Mesodermal cell (in vitro differentiated cells): ENCODE measurements around the gene INAVA.
"Not testable (repeated sequence)": the region's sequence is repeated elsewhere in the genome, so short reads cannot be mapped to it uniquely, and the experiment has no call there.

ENCODE experiments used
- H3K27ac ChIP-seq: 2 replicates; pipeline ENCODE4 v1.7.0; 2013; ENCODE audit warnings: mild to moderate bottlenecking, low read depth, low read length, moderate library complexity; ENCODE audit not compliant: severe bottlenecking
- H3K36me3 ChIP-seq: 2 replicates; pipeline ENCODE4 v1.7.1; 2013; ENCODE audit warnings: mild to moderate bottlenecking, low read length, moderate library complexity; ENCODE audit not compliant: control insufficient read depth, insufficient read depth
- H3K4me1 ChIP-seq: one replicate; pipeline ENCODE4 v1.7.1; 2013; ENCODE audit warnings: mild to moderate bottlenecking, low read length; ENCODE audit not compliant: insufficient read depth, control insufficient read depth, poor library complexity, severe bottlenecking
- H3K4me3 ChIP-seq: 2 replicates; pipeline ENCODE4 v1.7.0; 2013; ENCODE audit warnings: low read length, control low read depth, mild to moderate bottlenecking; ENCODE audit not compliant: insufficient read depth, poor library complexity, severe bottlenecking; ENCODE audit errors: extremely low read depth
- H3K9me3 ChIP-seq: 2 replicates; pipeline ENCODE4 v1.7.1; 2013; ENCODE audit warnings: mild to moderate bottlenecking, low read length, moderate library complexity; ENCODE audit not compliant: control insufficient read depth
- WGBS, 2 experiments: methylation state at CpG; one replicate each; pipeline ENCODE4 v1.1.5; 2013; ENCODE audit warnings: missing lambda C conversion rate in 2 of 2; ENCODE audit not compliant: insufficient coverage in 2 of 2; 5-methylcytosine and 5-hydroxymethylcytosine counted together

INAVA gene

DNA sequence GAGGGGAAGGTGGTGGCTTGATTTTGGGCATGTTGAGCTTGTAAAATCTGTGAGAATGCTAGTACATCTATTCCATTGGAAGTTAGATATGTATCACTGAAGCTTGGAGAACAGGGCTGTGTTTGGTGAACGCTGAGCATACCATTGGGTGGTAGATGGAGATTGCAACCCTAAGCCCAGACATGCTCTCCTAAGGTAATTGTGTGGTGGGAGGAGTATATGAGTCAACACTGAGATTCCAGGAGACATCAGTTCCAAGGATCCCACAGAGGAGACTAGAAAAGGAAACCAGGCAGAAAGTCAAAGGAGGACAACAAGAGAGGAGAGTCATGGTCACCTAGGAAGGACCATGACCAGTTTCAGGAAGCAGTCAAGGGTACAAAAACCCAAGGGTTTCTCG is 68.4 kb downstream of the INAVA start:
- H3K27ac ChIP-seq, result no peak overlapping the region
- WGBS, 2 experiments, result 82 to 94% methylated on average over 2 of the region's 2 CpGs
- H3K9me3 ChIP-seq, result no peaks in the 10 kb centered on the region
- H3K4me3 ChIP-seq, result no peak overlapping the region
- H3K36me3 ChIP-seq, result no peaks in the 10 kb centered on the region
- H3K4me1 ChIP-seq, result peaks cover 2% of the 10 kb centered on the region

DNA sequence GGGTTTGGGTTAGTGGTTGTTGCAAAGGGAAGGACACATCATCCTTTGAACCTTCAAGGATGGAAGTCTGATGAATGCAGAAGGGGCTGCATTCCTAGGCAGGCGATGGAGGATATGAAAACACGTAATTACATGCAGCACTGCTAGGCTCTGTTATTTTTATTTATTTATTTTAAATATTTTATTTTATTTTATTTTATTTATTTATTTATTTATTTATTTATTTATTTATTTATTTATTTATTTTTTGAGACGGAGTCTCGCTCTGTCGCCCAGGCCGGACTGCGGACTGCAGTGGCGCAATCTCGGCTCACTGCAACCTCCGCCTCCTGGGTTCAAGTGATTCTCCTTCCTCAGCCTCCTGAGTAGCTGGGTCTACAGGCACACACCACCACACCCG is 69.2 kb downstream of the INAVA start:
- H3K36me3 ChIP-seq, result not testable (repeated sequence)
- 88% methylated on average over 4 of the region's 11 CpGs; no CpG with 5 or more reads in 1 of the 2 experiments for WGBS, 2 experiments

More for the DNA sequence above, 69.2 kb downstream of the INAVA start:
- H3K4me1 ChIP-seq, H3K27ac ChIP-seq, H3K4me3 ChIP-seq, H3K9me3 ChIP-seq: not testable (repeated sequence)
